NAMALWA (cell line): ENCODE measurements around the gene EGF.
"Not testable (repeated sequence)": the region's sequence is repeated elsewhere in the genome, so short reads cannot be mapped to it uniquely, and the experiment has no call there.

ENCODE experiments used
- DNase-seq: peaks from one replicate; pipeline ENCODE4 v3.0.0-alpha.2; 2015; ENCODE audit warnings: low spot score

The EGF gene

GRCh38 chr4:109914322-109914721, 1.6 kb downstream of the EGF start:
- no peak for DNase-seq

GRCh38 chr4:109915385-109916026, 2.8 kb downstream of the EGF start:
- no peak for DNase-seq

GRCh38 chr4:109916027-109916409, 3.3 kb downstream of the EGF start:
- DNase-seq: no peak

GRCh38 chr4:109921384-109921808, 8.7 kb downstream of the EGF start:
- DNase-seq: no peak

GRCh38 chr4:109925396-109925795, 12.7 kb downstream of the EGF start:
- DNase-seq: no peak

GRCh38 chr4:109928327-109929045, 15.8 kb downstream of the EGF start:
- no peak for DNase-seq

- DNase-seq: no peak
Observed at GRCh38 chr4:109930464-109930863, 17.8 kb downstream of the EGF start.

- no peak for DNase-seq
Observed at GRCh38 chr4:109930872-109931271, 18.2 kb downstream of the EGF start.

- DNase-seq: no peak
Observed at GRCh38 chr4:109931318-109931717, 18.6 kb downstream of the EGF start.

GRCh38 chr4:109937352-109937751, 24.7 kb downstream of the EGF start:
- not testable (repeated sequence) for DNase-seq

- DNase-seq: no peak
Observed at GRCh38 chr4:109939190-109939589, 26.5 kb downstream of the EGF start.

- DNase-seq: no peak
Observed at GRCh38 chr4:109942292-109942926, 29.7 kb downstream of the EGF start.

GRCh38 chr4:109943745-109944144, 31.1 kb downstream of the EGF start:
- no peak for DNase-seq

GRCh38 chr4:109944591-109944990, 31.9 kb downstream of the EGF start:
- DNase-seq: no peak

- DNase-seq: no peak
Observed at GRCh38 chr4:109945056-109945455, 32.4 kb downstream of the EGF start.

GRCh38 chr4:109946120-109946519, 33.4 kb downstream of the EGF start:
- DNase-seq: no peak

- no peak for DNase-seq
Observed at GRCh38 chr4:109947457-109947856, 34.8 kb downstream of the EGF start.

- no peak for DNase-seq
Observed at GRCh38 chr4:109947918-109948317, 35.2 kb downstream of the EGF start.

GRCh38 chr4:109949099-109949718, 36.5 kb downstream of the EGF start:
- not testable (repeated sequence) for DNase-seq

GRCh38 chr4:109952612-109953011, 39.9 kb downstream of the EGF start:
- no peak for DNase-seq

- no peak for DNase-seq
Observed at GRCh38 chr4:109953556-109953955, 40.9 kb downstream of the EGF start.

- DNase-seq: no peak
Observed at GRCh38 chr4:109955146-109955545, 42.5 kb downstream of the EGF start.

GRCh38 chr4:109957227-109957626, 44.5 kb downstream of the EGF start:
- DNase-seq: no peak
